SK-N-SH (cell line): ENCODE results near the gene CD68. TPM values are rescaled to one million over a fixed set of nuclear protein-coding genes. Genes with fewer than 3 reads are reported as not detected.

Experiments used
- CTCF ChIA-PET: fragments of 300-600, 350-600 bp; formaldehyde crosslinking; extraction: SDS; loops from one replicate; lab custom pipeline; 2021; lab: Yijun Ruan, JAX
- POLR2A ChIA-PET: fragments of 350-600 bp; sonication (Branson Sonifier 250); formaldehyde crosslinking; extraction: SDS; loops from one replicate; lab custom pipeline; 2020; ENCODE audit warnings: antibody characterized with exemption, inconsistent platforms; lab: Yijun Ruan, JAX
- DNase-seq: peaks from one replicate; pipeline ENCODE4 v3.0.0; 2012
- H2AFZ ChIP-seq: fragments of 200-600 bp; sonication (generic); 2 replicates; pipeline ENCODE4 v1.8.1; 2016; ENCODE audit warnings: antibody characterized with exemption, mild to moderate bottlenecking, low read depth
- H3F3A ChIP-seq: fragments of 200-600 bp; sonication (generic); replicated peaks from 2 replicates; pipeline ENCODE3; 2016; ENCODE audit warnings: antibody characterized with exemption, mild to moderate bottlenecking; ENCODE audit not compliant: insufficient read depth
- H3K27ac ChIP-seq, 2 experiments: fragments of 200-500 bp in 1 of 2; fragments of 200-600 bp in 1 of 2; sonication (Bioruptor generic) in 1 of 2; sonication (generic), shearing (Covaris generic) in 1 of 2; 2 replicates each; pipeline versions ENCODE4 v1.5.1 to v1.6.1; 2014 to 2016; ENCODE audit warnings: low read depth in 2 of 2, inconsistent platforms in 1 of 2, low read length in 1 of 2, mild to moderate bottlenecking in 1 of 2, mixed read lengths in 1 of 2
- H3K27me3 ChIP-seq: fragments of 200-600 bp; sonication (generic), shearing (Covaris generic); 2 replicates; pipeline ENCODE4 v1.6.1; 2016; ENCODE audit warnings: mixed run types; ENCODE audit not compliant: insufficient read depth
- H3K36me3 ChIP-seq, 2 experiments: fragments of 200-500 bp in 1 of 2; fragments of 200-600 bp in 1 of 2; sonication (Bioruptor generic) in 1 of 2; sonication (generic) in 1 of 2; replicated peaks in 1 of 2; 2 replicates each; pipeline versions ENCODE3 to v1.5.1; 2014 to 2016; ENCODE audit warnings: low read length in 1 of 2, mild to moderate bottlenecking in 1 of 2; ENCODE audit not compliant: insufficient read depth in 2 of 2, control insufficient read depth in 1 of 2
- H3K4me1 ChIP-seq, 2 experiments: fragments of 200-500 bp in 1 of 2; fragments of 200-600 bp in 1 of 2; sonication (Bioruptor generic) in 1 of 2; sonication (generic), shearing (Covaris generic) in 1 of 2; 2 replicates each; pipeline versions ENCODE4 v1.5.1 to v1.6.1; 2014 to 2016; ENCODE audit warnings: low read depth in 1 of 2, low read length in 1 of 2, mixed run types in 1 of 2; ENCODE audit not compliant: insufficient read depth in 2 of 2, control insufficient read depth in 1 of 2
- H3K4me2 ChIP-seq: fragments of 200-600 bp; sonication (generic), shearing (Covaris generic); 2 replicates; pipeline ENCODE4 v1.6.1; 2017; ENCODE audit warnings: mixed run types
- H3K4me3 ChIP-seq, 2 experiments: fragments of 200-500 bp in 1 of 2; fragments of 200-600 bp in 1 of 2; sonication (Bioruptor generic) in 1 of 2; sonication (generic), shearing (Covaris generic) in 1 of 2; 2 replicates each; pipeline versions ENCODE4 v1.5.1 to v1.8.1; 2014 to 2016; ENCODE audit warnings: low read depth in 2 of 2, inconsistent platforms in 1 of 2, low read length in 1 of 2, mild to moderate bottlenecking in 1 of 2, mixed read lengths in 1 of 2, moderate library complexity in 1 of 2
- H3K79me2 ChIP-seq: fragments of 200-600 bp; sonication (generic); 2 replicates; pipeline ENCODE4 v1.8.1; 2017; ENCODE audit warnings: mild to moderate bottlenecking; ENCODE audit not compliant: insufficient read depth
- H3K9ac ChIP-seq: fragments of 200-600 bp; sonication (generic); 2 replicates; pipeline ENCODE4 v1.6.1; 2017; ENCODE audit warnings: mixed run types
- H3K9me2 ChIP-seq: fragments of 200-600 bp; sonication (generic); 2 replicates; pipeline ENCODE4 v1.6.1; 2017; ENCODE audit warnings: mixed run types
- H3K9me3 ChIP-seq: fragments of 200-600 bp; sonication (generic); 2 replicates; pipeline ENCODE4 v1.6.1; 2017; ENCODE audit warnings: mixed run types, mild to moderate bottlenecking, moderate library complexity
- H4K20me1 ChIP-seq: fragments of 200-600 bp; sonication (generic); 2 replicates; pipeline ENCODE4 v1.6.1; 2017; ENCODE audit warnings: mild to moderate bottlenecking, mixed run types; ENCODE audit not compliant: insufficient read depth
- ELF1 ChIP-seq: IDR thresholded peaks from 2 replicates; pipeline ENCODE4 v1.4.0; 2012
- EZH2phosphoT487 ChIP-seq: fragments of 200-600 bp; sonication (generic); IDR thresholded peaks from 2 replicates; pipeline ENCODE4 v1.6.1; 2017; ENCODE audit warnings: low read depth, mixed run types, mild to moderate bottlenecking, antibody characterized with exemption, moderate library complexity, borderline replicate concordance
- FOXJ3 ChIP-seq: sonication (generic); formaldehyde crosslinking; IDR thresholded peaks from 2 replicates; pipeline ENCODE4 v1.5.1; 2020; ENCODE audit warnings: mild to moderate bottlenecking, missing genetic modification reagents
- FOXM1 ChIP-seq: IDR thresholded peaks from 2 replicates; pipeline ENCODE4 v1.4.0; 2012; ENCODE audit warnings: low read depth, mild to moderate bottlenecking
- GABPA ChIP-seq: IDR thresholded peaks from 2 replicates; pipeline ENCODE4 v1.4.0; 2012; ENCODE audit warnings: low read depth, mild to moderate bottlenecking
- GATA2 ChIP-seq: sonication (generic); formaldehyde crosslinking; IDR thresholded peaks from 2 replicates; pipeline ENCODE4 v1.5.0; 2020; ENCODE audit warnings: mild to moderate bottlenecking, missing genetic modification reagents
- JUND ChIP-seq: IDR thresholded peaks from 2 replicates; pipeline ENCODE4 v1.4.0; 2012
- MEF2A ChIP-seq: IDR thresholded peaks from 2 replicates; pipeline ENCODE4 v1.4.0; 2012; ENCODE audit warnings: low read depth, borderline replicate concordance
- MXI1 ChIP-seq: IDR thresholded peaks from 2 replicates; pipeline ENCODE4 v1.6.1; 2012; ENCODE audit warnings: mild to moderate bottlenecking, low read depth, low read length, improper control_type of control experiment
- POLR2AphosphoS5 ChIP-seq: IDR thresholded peaks from 2 replicates; pipeline ENCODE4 v1.6.1; 2012; ENCODE audit warnings: low read depth, low read length
- RXRA ChIP-seq: IDR thresholded peaks from 2 replicates; pipeline ENCODE4 v1.4.0; 2012; ENCODE audit warnings: low read depth, mild to moderate bottlenecking, borderline replicate concordance
- SIN3A ChIP-seq: IDR thresholded peaks from 2 replicates; pipeline ENCODE4 v1.6.1; 2012; ENCODE audit warnings: low read depth, mild to moderate bottlenecking, low read length, moderate library complexity, borderline replicate concordance
- SMC3 ChIP-seq: IDR thresholded peaks from 2 replicates; pipeline ENCODE4 v1.6.1; 2012; ENCODE audit warnings: low read depth, low read length, improper control_type of control experiment
- YY1 ChIP-seq: IDR thresholded peaks from 2 replicates; pipeline ENCODE4 v1.4.0; 2012; ENCODE audit warnings: low read depth, mild to moderate bottlenecking
- WGBS: methylation state at CpG from one replicate; pipeline ENCODE4 v1.1.6; 2017; ENCODE audit warnings: low lambda C conversion rate; 5-methylcytosine and 5-hydroxymethylcytosine counted together
- polyA plus RNA-seq, 3 experiments: library from polyadenylated mRNA; depleted of rRNA; stranded (reverse); fragments of >200 nt; gene quantifications; 2 replicates each; pipeline ENCODE4 v1.2.3, GENCODE V29; 2012
- TF ChIP-seq, protein P1 (sequence below): IDR thresholded peaks from 2 replicates; pipeline ENCODE4 v1.4.0; 2012; ENCODE audit warnings: low read depth
- TF ChIP-seq, protein P2 (sequence below): fragments of 150-350 bp; IDR thresholded peaks from 2 replicates; pipeline ENCODE4 v1.6.1; 2016; ENCODE audit warnings: mild to moderate bottlenecking, low read depth, low read length
- TF ChIP-seq, protein P3 (sequence below): IDR thresholded peaks from 2 replicates; pipeline ENCODE4 v1.6.1; 2012; ENCODE audit warnings: mild to moderate bottlenecking, low read depth, low read length, moderate library complexity
- TF ChIP-seq, protein P4 (sequence below): IDR thresholded peaks from 2 replicates; pipeline ENCODE4; 2012

Gene CD68
- polyA plus RNA-seq, 1 of the 3 experiments (the other 2 are of a cell fraction), result 62.4 TPM

DNA sequence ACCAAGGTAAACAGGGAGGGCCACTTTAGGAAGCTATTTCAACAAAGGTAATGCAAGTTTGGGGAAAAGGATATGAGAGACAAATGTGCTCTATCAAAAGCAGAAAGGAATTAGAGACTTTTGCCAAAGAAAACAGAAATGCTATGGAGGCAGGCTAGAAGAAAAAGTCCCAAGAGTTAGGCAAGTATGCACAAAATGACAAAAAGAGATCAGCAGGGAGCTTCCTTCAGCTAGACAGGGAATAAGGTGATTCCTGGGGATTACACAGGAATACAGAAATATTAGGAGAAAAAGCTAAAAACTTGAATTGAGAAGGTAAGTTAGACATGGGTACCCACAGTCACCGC is 32.8 kb downstream of the CD68 start:
- WGBS, result 97% methylated on average over 1 of the region's 1 CpG
- Histone ChIP-seq H3K9me3 (no peaks in the 10 kb centered on the region), H4K20me1 (peaks cover 56% of the 10 kb centered on the region), H3K27me3 (no peaks in the 10 kb centered on the region)
- CTCF ChIA-PET, result interaction anchor here (1.2 to 2.9 kb wide), 6 partner anchors 11 to 104 kb away, joined by 3 to 14 read pairs (median 6); partner anchors contain the start of genes SOX15, TP53 and WRAP53
- no peak for TF ChIP-seq ELF1
- TF ChIP-seq, protein P1, sequence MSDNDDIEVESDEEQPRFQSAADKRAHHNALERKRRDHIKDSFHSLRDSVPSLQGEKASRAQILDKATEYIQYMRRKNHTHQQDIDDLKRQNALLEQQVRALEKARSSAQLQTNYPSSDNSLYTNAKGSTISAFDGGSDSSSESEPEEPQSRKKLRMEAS, result no peak
- no peak for TF ChIP-seq YY1
- no peak for TF ChIP-seq FOXM1
- no peak for TF ChIP-seq GABPA
- TF ChIP-seq, protein P2, sequence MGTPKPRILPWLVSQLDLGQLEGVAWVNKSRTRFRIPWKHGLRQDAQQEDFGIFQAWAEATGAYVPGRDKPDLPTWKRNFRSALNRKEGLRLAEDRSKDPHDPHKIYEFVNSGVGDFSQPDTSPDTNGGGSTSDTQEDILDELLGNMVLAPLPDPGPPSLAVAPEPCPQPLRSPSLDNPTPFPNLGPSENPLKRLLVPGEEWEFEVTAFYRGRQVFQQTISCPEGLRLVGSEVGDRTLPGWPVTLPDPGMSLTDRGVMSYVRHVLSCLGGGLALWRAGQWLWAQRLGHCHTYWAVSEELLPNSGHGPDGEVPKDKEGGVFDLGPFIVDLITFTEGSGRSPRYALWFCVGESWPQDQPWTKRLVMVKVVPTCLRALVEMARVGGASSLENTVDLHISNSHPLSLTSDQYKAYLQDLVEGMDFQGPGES, result no peak
- no peak for TF ChIP-seq SMC3
- no peak for TF ChIP-seq FOXJ3 (CRISPR knock-in tag)
- TF ChIP-seq POLR2AphosphoS5, result no peak
- TF ChIP-seq, protein P3, sequence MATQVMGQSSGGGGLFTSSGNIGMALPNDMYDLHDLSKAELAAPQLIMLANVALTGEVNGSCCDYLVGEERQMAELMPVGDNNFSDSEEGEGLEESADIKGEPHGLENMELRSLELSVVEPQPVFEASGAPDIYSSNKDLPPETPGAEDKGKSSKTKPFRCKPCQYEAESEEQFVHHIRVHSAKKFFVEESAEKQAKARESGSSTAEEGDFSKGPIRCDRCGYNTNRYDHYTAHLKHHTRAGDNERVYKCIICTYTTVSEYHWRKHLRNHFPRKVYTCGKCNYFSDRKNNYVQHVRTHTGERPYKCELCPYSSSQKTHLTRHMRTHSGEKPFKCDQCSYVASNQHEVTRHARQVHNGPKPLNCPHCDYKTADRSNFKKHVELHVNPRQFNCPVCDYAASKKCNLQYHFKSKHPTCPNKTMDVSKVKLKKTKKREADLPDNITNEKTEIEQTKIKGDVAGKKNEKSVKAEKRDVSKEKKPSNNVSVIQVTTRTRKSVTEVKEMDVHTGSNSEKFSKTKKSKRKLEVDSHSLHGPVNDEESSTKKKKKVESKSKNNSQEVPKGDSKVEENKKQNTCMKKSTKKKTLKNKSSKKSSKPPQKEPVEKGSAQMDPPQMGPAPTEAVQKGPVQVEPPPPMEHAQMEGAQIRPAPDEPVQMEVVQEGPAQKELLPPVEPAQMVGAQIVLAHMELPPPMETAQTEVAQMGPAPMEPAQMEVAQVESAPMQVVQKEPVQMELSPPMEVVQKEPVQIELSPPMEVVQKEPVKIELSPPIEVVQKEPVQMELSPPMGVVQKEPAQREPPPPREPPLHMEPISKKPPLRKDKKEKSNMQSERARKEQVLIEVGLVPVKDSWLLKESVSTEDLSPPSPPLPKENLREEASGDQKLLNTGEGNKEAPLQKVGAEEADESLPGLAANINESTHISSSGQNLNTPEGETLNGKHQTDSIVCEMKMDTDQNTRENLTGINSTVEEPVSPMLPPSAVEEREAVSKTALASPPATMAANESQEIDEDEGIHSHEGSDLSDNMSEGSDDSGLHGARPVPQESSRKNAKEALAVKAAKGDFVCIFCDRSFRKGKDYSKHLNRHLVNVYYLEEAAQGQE, result no peak
- no peak for TF ChIP-seq MXI1
- no peak for TF ChIP-seq RXRA
- no peak for TF ChIP-seq EZH2phosphoT487
- no peak for TF ChIP-seq GATA2
- no peak for TF ChIP-seq JUND
- TF ChIP-seq SIN3A, result no peak
- TF ChIP-seq MEF2A, result no peak
- TF ChIP-seq, protein P4, sequence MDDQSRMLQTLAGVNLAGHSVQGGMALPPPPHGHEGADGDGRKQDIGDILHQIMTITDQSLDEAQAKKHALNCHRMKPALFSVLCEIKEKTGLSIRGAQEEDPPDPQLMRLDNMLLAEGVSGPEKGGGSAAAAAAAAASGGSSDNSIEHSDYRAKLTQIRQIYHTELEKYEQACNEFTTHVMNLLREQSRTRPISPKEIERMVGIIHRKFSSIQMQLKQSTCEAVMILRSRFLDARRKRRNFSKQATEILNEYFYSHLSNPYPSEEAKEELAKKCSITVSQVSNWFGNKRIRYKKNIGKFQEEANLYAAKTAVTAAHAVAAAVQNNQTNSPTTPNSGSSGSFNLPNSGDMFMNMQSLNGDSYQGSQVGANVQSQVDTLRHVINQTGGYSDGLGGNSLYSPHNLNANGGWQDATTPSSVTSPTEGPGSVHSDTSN, result no peak
- TF ChIP-seq, all 33 proteins: peak for 0
- peak overlapping the region; percentile 93 for H3K4me2 ChIP-seq
- H3K4me3 ChIP-seq, result peak overlapping the region in 1 of 2 experiments; percentile 90; a peak in 1 of 4 replicates
- no peak overlapping the region for H3K9ac ChIP-seq
- H3F3A ChIP-seq, result peaks cover 4% of the 10 kb centered on the region
- peak overlapping the region; percentile 1 to 27; a peak in 2 of 4 replicates for H3K27ac ChIP-seq
- peaks cover 0 to 18% of the 10 kb centered on the region in 2 experiments; a peak in 3 of 4 replicates for H3K4me1 ChIP-seq
- H3K36me3 ChIP-seq, result peaks cover 11 to 34% of the 10 kb centered on the region in 2 experiments
- POLR2A ChIA-PET, result no interaction called here
- H3K9me2 ChIP-seq, result no peaks in the 10 kb centered on the region
- H2AFZ ChIP-seq, result no peak overlapping the region
- peaks cover 70% of the 10 kb centered on the region for H3K79me2 ChIP-seq
- DNase-seq, result no peak
